Suprapubic skin (tissue), 4 donors: ENCODE data around the gene HBS1L. TPM values are rescaled to one million over a fixed set of nuclear protein-coding genes. Genes with fewer than 3 reads are reported as not detected.

ENCODE experiments used
- DNase-seq, 2 donors: peaks; one replicate each; pipeline ENCODE4 v3.0.0-alpha.2; 2019; ENCODE audit warnings: low spot score in 2 of 2
- H3K27ac ChIP-seq: fragments of 200-600 bp; sonication (generic); one replicate; pipeline ENCODE4 v1.5.1; 2019
- H3K27me3 ChIP-seq: fragments of 200-600 bp; sonication (generic); one replicate; pipeline ENCODE4 v1.5.1; 2019
- H3K36me3 ChIP-seq: fragments of 200-600 bp; sonication (generic); one replicate; pipeline ENCODE4 v1.5.1; 2019
- H3K4me1 ChIP-seq: fragments of 200-600 bp; sonication (generic); one replicate; pipeline ENCODE4 v1.5.1; 2019
- H3K4me3 ChIP-seq: fragments of 200-600 bp; sonication (generic); one replicate; pipeline ENCODE4 v1.5.1; 2019; ENCODE audit warnings: mild to moderate bottlenecking
- H3K9me3 ChIP-seq: fragments of 200-600 bp; sonication (generic); one replicate; pipeline ENCODE4 v1.5.1; 2019
- EP300 ChIP-seq: sonication (generic); formaldehyde crosslinking; IDR thresholded peaks from one replicate; pipeline ENCODE4 v1.6.1; 2017; ENCODE audit warnings: antibody characterized with exemption
- POLR2A ChIP-seq, 2 donors: fragments of 450-650 bp; IDR thresholded peaks; one replicate each; pipeline ENCODE4 v1.6.1; 2017; ENCODE audit warnings: antibody characterized with exemption in 2 of 2, mild to moderate bottlenecking in 2 of 2, moderate library complexity in 2 of 2
- POLR2AphosphoS5 ChIP-seq, 3 donors: sonication (generic); formaldehyde crosslinking; IDR thresholded peaks; one replicate each; pipeline ENCODE4 v1.6.1; 2017; ENCODE audit warnings: antibody characterized with exemption in 3 of 3
- WGBS: methylation state at CpG from one replicate; pipeline ENCODE4 v1.1.5; 2018; 5-methylcytosine and 5-hydroxymethylcytosine counted together
- total RNA-seq, 4 donors: library from RNA; depleted of rRNA; stranded (reverse); fragments of >200 nt; gene quantifications; one replicate each; pipeline ENCODE4 v1.1.0, GENCODE V29; 2016
- TF ChIP-seq, protein P1 (sequence below), 2 donors: fragments of 200-600 bp in 1 of 2; fragments of 450-650 bp in 1 of 2; sonication (generic) in 1 of 2; IDR thresholded peaks; one replicate each; pipeline ENCODE4 v1.5.1; 2016 to 2019; ENCODE audit warnings: antibody characterized with exemption in 2 of 2, mild to moderate bottlenecking in 1 of 2, moderate library complexity in 1 of 2

Gene HBS1L
- total RNA-seq, 4 donors from 2014 or later, result 33.9 to 43.0 (median 36.1) TPM

DNA sequence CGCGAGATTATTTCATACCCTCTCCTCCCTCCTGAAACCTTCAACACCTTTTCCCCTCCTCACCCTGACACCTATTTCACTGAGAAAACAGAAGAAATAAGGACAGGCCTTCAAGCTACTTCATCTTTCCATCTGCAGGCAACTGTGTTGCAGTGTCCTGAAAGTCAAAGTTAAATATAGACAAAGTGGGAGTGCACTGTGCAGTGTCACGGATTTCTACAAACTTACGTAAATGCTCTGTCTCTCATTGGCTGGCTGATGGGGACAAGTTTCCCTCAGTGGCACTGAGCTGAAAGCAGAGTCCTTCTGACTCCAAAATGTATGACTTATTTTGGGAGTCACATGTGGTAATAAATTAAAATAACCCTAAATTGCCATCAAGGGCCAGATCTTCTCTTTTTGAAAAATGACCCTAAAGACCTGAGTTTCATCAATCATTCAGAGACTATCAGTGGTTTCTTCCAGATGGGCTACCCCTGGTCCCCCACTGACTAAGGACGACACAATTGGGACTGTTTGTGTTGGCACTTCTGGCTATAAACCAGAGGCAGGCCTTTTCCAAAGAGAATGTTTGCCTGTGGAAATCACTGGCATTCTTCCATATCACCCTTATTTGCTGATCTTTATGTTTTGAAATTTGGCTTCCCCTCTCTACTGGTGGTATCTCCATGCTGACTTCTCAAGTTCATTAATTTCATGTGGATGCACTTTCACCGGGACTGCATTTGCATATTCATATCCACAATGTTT, 126.3 kb downstream of the HBS1L start:
- Histone ChIP-seq H3K36me3 (no peaks in the 10 kb centered on the region), H3K27me3 (no peaks in the 10 kb centered on the region), H3K27ac (no peak overlapping the region), H3K9me3 (no peaks in the 10 kb centered on the region), H3K4me3 (no peak overlapping the region), H3K4me1 (no peaks in the 10 kb centered on the region)
- 90% methylated on average over 6 of the region's 6 CpGs for WGBS
- DNase-seq, result no peak
- TF ChIP-seq POLR2A (IDR thresholded peaks at IDR 0.05), result no peak
- TF ChIP-seq, protein P1, sequence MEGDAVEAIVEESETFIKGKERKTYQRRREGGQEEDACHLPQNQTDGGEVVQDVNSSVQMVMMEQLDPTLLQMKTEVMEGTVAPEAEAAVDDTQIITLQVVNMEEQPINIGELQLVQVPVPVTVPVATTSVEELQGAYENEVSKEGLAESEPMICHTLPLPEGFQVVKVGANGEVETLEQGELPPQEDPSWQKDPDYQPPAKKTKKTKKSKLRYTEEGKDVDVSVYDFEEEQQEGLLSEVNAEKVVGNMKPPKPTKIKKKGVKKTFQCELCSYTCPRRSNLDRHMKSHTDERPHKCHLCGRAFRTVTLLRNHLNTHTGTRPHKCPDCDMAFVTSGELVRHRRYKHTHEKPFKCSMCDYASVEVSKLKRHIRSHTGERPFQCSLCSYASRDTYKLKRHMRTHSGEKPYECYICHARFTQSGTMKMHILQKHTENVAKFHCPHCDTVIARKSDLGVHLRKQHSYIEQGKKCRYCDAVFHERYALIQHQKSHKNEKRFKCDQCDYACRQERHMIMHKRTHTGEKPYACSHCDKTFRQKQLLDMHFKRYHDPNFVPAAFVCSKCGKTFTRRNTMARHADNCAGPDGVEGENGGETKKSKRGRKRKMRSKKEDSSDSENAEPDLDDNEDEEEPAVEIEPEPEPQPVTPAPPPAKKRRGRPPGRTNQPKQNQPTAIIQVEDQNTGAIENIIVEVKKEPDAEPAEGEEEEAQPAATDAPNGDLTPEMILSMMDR (IDR thresholded peaks at IDR 0.05), result no peak

DNA sequence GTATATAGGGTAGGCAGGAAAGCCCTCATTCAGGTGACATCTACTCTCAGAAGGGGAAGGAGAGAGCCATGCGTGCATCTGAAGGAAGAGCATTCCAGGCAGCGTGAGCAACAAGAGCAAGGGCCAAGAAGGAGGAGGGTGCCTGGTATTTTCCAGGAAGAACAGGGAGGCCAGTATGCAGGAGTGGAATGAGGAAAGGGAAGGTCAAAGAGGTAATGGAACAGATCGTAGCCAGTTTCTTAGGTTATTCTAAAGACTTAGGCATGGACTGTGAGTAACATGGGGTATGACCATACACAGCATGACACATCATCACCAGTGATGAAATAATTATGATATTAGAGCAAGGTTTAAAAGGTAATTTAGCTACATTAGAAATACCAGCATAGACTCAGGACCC, 128.8 kb downstream of the HBS1L start:
- 80% methylated on average over 3 of the region's 3 CpGs for WGBS
- no peak overlapping the region for H3K27ac ChIP-seq
- TF ChIP-seq, protein P1 (IDR thresholded peaks at IDR 0.05), result no peak
- no peak for TF ChIP-seq EP300
- no peak for TF ChIP-seq POLR2AphosphoS5 (IDR thresholded peaks at IDR 0.05)
- TF ChIP-seq POLR2A (IDR thresholded peaks at IDR 0.05), result no peak

DNA sequence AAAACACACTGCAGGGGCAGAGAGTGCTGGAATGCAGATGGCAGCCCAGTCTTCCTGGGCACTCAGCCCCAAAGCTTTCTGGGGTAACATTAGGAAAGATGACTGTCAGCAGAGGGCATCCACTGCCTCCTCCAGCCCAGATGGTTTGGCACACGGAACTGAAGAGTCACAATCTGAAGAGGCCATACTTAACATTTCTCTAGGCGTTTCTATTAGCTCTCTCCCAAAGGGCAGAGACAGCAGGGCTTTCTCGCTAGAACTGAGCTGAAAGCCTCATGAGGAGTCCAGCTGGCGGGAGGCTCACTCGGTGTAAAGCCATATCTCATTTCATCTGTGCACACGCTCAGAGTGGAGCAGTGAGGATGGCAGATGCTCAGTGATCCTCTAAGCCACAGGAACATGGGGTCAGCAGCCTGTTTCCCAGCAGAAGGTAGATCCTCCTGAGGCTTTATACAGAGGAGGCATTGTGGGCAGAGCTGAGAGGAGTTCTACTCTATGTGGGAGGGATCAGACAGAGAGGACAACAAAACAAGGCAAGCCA, 132.8 kb downstream of the HBS1L start:
- H3K4me1 ChIP-seq, result no peaks in the 10 kb centered on the region
- H3K4me3 ChIP-seq, result no peak overlapping the region
- 78% methylated on average over 6 of the region's 6 CpGs for WGBS
- no peak for DNase-seq
- TF ChIP-seq, protein P1 (IDR thresholded peaks at IDR 0.05), result no peak
- H3K36me3 ChIP-seq, result no peaks in the 10 kb centered on the region
- no peaks in the 10 kb centered on the region for H3K27me3 ChIP-seq
- H3K27ac ChIP-seq, result no peak overlapping the region
- H3K9me3 ChIP-seq, result no peaks in the 10 kb centered on the region

More for the DNA sequence above, 128.8 kb downstream of the HBS1L start:
- Histone ChIP-seq H3K4me1 (no peaks in the 10 kb centered on the region), H3K9me3 (no peaks in the 10 kb centered on the region), H3K27me3 (no peaks in the 10 kb centered on the region), H3K36me3 (no peaks in the 10 kb centered on the region), H3K4me3 (no peak overlapping the region)
- DNase-seq, result no peak

DNA sequence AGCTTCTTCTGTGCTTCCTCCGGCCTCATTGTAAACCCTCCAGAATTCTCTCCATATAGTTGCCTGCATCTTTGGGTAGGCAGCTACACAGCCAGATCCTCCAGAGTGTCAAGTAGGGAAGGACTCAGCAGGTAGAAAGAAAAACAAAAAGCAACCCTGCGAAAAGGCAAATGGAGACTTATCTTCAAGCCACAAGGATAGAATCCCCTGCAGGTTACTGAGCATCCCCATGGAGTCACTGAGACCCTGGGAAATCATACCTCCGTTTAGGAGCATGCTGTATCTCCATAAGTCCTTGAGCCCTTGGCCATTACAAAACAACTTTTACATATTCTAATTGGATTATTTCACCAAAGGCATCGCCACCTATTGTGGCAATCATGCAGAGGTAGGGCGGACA, 133.3 kb downstream of the HBS1L start:
- TF ChIP-seq EP300 (no peak), POLR2A (IDR thresholded peaks at IDR 0.05) (no peak), POLR2AphosphoS5 (IDR thresholded peaks at IDR 0.05) (no peak)
- TF ChIP-seq, protein P1 (IDR thresholded peaks at IDR 0.05), result no peak
- no peak overlapping the region for H3K27ac ChIP-seq
- H3K9me3 ChIP-seq, result no peaks in the 10 kb centered on the region
- no peaks in the 10 kb centered on the region for H3K4me1 ChIP-seq
- no peak for DNase-seq
- H3K4me3 ChIP-seq, result no peak overlapping the region
- 96% methylated on average over 5 of the region's 5 CpGs for WGBS
- no peaks in the 10 kb centered on the region for H3K27me3 ChIP-seq
- H3K36me3 ChIP-seq, result no peaks in the 10 kb centered on the region

DNA sequence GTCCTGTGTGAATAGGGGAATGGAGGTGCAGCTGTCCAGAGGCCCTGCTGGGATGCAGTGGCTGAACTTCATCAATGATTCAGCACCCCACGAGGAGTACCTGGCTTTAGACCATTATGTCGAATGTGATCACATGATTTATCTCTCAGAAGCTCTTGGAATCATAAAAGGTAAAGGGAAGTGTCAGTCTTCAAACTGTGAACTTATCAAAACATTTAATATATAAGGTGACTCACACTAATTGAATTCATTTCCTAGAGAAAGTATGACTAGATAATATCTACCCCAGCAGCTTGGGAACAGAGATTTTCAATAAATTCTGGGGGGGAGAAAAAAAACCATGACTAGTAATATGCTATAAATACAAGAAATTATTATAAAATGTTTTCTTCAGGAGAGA, 134.2 kb downstream of the HBS1L start:
- WGBS, result 51% methylated on average over 2 of the region's 2 CpGs
- Histone ChIP-seq H3K36me3 (no peaks in the 10 kb centered on the region), H3K9me3 (no peaks in the 10 kb centered on the region), H3K4me3 (no peak overlapping the region), H3K27me3 (no peaks in the 10 kb centered on the region), H3K4me1 (no peaks in the 10 kb centered on the region), H3K27ac (no peak overlapping the region)
- TF ChIP-seq EP300 (no peak), POLR2A (IDR thresholded peaks at IDR 0.05) (no peak), POLR2AphosphoS5 (IDR thresholded peaks at IDR 0.05) (no peak)
- TF ChIP-seq, protein P1 (IDR thresholded peaks at IDR 0.05), result no peak
- DNase-seq, result no peak
